ENCODE measurements around the gene UBAP2.
A peak's percentile ranks its signal among the peaks of the same experiment; 100 is the strongest.

The UBAP2 gene, protein sequence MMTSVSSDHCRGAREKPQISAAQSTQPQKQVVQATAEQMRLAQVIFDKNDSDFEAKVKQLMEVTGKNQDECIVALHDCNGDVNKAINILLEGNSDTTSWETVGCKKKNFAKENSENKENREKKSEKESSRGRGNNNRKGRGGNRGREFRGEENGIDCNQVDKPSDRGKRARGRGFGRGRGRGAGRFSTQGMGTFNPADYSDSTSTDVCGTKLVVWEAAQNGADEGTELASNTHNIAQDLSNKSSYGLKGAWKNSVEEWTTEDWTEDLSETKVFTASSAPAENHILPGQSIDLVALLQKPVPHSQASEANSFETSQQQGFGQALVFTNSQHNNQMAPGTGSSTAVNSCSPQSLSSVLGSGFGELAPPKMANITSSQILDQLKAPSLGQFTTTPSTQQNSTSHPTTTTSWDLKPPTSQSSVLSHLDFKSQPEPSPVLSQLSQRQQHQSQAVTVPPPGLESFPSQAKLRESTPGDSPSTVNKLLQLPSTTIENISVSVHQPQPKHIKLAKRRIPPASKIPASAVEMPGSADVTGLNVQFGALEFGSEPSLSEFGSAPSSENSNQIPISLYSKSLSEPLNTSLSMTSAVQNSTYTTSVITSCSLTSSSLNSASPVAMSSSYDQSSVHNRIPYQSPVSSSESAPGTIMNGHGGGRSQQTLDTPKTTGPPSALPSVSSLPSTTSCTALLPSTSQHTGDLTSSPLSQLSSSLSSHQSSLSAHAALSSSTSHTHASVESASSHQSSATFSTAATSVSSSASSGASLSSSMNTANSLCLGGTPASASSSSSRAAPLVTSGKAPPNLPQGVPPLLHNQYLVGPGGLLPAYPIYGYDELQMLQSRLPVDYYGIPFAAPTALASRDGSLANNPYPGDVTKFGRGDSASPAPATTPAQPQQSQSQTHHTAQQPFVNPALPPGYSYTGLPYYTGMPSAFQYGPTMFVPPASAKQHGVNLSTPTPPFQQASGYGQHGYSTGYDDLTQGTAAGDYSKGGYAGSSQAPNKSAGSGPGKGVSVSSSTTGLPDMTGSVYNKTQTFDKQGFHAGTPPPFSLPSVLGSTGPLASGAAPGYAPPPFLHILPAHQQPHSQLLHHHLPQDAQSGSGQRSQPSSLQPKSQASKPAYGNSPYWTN

DNA sequence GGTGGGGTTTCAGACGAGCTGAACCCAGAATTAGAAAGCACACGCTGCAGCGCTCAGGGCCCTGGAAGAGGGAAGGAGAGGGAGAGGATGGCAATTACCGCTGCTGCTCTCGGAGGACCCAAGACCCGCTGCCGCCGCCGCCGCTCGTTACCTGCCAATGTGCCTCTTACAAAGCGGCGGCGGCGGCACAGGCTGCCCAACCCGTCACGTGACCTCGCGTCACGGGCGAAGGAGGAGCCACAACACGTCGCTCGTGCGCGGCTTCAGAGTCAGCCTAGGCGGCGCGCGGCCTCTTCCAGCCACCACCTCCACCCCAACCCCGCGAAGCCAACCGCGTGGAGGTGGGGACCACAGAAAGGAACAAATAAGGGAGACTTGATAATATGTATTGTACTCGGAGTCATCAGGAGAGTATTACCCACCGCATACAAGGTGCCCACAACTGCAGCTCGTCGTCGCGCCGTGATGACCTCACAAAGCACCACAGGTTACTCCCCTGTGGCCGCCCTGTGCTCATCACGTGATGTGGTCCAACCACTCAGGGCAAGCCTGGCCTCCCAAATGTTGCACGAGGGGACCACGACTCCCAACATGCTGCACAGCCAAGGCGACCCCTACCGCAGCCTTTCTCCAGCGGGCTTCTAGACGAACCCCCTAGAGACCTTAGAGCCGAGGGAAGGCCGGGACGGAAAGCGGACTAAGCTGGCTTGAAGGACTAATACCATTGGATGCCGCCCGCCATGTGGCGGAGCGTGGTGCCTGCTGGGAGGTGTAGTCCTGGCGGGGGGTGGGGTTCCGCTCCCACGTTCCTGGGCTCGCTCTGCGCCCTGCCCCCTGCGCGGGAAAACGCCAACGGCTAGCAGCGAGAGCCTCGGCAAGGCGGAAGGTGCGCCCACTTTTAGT is at the start of gene UBAP2:
Gene UBAP2, minus strand, starts transcription at position 161 of the 903 bp plus-strand sequence. CDS start 31,739 bp downstream, outside the sequence.
- peak; percentile 91 to 96 (median 96) for DNase-seq (ENCODE audit: low read depth in 3 of 3)

DNA sequence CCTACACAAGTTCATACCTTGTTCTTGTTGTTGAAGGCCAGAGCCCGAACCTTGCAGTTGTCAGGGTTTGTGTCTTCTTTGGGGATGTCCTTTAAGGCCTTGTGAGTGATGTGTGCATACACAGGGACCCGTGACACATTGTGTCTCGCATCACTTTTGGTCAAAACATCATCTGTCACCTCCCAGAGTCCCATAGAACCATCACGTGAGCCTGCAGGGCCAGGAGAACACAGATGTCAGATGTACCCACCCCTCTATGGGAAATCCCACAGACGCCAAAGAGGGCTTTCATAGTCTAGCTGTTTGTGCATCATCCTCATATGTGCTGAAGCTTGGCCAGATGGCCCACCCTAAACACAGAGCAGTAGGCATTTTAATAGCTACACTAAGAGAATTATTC is 49.6 kb upstream of the UBAP2 start:
- no peak for DNase-seq (ENCODE audit: low read depth in 3 of 3)

DNA sequence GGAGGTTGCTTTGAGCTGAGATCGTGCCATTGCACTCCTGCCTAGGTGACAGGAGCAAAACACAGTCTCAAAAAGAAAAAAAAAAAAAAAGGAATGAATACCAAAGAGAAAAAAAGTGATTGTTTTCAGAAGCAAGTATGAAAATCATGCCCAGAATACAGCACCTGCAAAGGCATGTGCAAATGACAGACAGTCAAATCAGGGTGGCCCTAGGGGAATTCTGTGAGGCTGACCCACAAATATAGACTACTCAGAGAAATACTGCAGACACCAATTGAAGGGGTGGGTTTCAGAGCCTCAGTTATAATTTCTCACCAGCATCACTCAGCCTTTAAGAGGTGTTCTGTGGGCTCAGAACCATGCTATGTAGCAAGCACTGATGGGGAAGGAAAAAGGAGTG is 49.2 kb upstream of the UBAP2 start:
- no peak for DNase-seq (ENCODE audit: low read depth in 3 of 3)

DNA sequence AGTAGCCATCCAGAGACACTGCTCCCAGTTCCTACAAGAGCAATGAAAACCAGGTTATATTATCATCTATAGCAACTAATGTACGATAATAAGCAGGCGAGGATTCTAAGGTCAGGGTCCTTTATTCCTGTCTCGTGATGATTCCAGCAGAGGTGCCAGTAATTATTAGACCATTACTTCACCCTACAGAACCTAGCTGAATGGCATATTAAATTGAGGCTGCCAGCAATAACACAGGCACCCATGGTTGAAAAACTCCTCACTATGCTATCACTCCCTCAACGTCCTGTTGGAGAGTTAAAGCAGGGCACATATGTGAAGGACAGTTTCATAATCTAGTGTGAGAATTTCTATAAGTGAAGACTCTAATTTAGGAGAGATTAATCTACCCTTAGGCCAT is 48.1 kb upstream of the UBAP2 start:
- no peak for DNase-seq (ENCODE audit: low read depth in 3 of 3)

DNA sequence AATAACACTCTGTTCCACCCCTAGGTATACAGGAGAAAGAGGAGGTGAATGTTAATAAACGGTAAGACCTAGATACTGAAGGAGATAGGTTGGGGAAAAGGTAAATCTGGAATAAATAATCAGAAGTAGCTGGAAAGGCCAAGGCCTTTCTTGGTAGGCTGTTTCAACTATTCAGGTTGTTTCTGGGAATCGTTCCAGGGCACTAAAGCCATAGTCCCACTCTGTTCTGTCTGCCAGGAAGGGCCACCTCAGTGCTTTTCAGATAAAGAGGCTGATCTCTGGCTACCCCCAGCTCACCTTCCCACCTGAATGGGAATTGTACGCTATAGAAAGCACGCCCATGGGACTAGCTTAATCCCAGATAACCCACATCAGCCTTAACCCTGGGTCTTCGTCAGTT is 44.9 kb upstream of the UBAP2 start:
- DNase-seq (ENCODE audit: low read depth in 3 of 3), result no peak

DNA sequence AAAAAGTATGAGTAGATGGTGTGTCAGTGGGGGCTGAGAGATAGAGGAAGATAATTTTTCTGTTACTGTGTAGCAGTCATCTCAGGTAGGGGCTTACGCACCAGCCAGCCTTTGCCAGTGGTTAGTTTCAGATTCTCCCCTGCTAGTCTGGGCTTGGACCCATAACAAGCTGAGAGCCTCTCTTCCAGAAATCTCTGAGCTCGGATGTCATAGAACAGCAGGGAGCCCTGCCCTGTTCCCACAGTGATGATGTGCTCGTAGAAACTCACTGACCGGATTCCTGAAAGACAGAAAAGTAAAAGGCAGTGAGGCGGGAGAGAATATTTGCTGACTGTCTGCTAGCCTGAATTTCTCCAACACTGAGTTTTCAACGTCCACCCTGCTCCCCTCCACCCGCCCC is 40.6 kb upstream of the UBAP2 start:
- DNase-seq (ENCODE audit: low read depth in 3 of 3), result no peak

DNA sequence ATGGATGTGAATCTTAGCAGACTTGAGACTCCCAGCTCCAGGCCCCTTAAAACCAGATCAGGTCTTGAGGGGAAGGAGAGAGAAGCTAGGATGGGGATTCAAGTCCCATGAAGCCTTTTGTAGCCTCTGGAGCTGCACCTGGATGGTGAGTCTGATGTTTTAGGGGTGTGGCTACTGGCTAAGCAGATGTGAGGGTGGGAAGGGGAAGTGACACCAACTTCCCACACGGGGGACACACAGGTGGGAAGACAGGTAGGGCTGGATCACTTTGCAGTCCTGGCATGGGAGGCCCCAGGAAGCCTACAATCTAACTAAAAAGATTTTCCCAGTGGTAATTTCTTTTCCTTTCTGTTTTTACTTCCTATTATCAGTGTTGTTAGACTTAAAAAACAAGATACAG is 38.7 kb upstream of the UBAP2 start:
- no peak for DNase-seq (ENCODE audit: low read depth in 3 of 3)

DNA sequence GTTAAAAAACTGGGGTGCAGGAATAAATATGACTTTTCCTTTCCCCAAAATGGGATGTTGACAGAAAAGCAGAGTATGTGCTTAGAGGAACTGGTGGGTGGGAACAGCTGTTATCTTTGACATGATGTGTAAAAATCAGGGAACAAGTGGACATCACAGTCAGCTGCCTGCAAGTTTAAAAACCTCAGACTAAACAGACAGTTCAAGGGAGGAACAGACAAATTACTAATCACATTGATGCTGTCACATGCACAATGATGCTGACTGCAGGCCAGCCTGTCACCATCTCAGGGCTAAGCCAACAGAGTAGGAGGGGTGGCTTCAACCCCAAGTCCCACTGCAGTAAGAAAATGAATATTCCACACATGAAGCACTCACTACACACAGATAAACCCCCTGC is 38.2 kb upstream of the UBAP2 start:
- DNase-seq (ENCODE audit: low read depth in 3 of 3), result no peak

DNA sequence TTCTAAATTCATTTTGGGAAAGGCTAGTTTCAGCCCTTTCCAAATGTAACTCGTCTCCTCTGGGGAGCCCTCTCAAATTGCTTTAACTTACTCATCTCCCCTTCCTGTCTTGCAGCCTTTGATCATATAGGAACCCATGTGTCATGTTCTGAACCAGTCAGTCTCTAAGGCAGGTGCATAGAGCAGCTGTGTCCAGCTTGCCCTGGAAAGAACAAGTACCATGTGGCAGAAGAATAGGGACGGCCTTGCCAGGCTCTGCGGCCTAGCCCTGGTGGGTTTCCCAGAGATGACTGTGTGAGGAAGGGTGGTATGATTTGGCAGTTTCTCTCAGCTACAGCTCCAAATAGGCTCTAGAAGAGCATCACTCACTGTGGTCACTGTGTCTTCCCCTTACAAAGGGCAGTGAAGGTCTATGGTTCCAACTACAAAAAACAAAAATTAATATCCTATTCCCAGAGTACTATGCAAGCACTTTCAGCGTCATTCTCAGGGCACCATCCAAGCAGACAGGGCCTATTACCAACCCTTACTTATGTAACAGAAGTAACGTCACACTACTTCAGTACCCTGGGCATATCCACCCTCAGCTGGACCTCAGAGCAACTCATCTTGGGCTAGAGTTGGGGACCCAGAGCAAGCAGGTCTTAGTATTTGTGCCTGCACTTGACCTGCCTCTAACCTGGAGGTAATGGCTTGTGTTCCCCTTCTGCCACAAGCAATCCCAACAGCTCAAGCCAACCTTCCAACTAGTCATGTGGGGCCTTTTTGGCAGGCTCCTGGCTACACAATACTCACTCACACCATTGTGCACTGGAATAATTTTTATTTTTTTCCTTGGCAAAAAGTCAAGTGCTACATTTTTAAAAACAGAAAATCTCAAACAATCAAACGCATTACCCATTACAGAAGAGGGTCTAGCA is 37.2 kb upstream of the UBAP2 start:
- DNase-seq (ENCODE audit: low read depth in 3 of 3), result no peak

DNA sequence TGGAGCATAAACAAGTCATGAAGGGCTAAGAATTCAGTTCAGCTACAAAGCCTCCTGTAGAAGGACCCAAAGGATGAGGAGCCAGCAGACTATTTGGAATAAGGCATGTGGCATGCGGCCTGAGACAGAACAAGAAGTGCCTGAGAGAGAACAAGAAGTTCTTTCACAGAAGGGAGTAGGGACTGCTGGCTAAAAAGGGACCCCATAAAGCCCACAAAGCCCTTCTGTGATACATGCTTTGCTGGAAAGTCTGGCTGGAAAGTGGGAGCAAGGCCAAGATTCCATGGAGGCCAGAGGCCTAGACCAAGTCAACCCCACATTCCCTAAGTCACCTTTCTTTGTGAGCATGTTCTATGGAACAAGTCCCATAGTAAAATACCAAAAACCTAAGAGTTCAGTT is 35.9 kb upstream of the UBAP2 start:
- no peak for DNase-seq (ENCODE audit: low read depth in 3 of 3)

DNA sequence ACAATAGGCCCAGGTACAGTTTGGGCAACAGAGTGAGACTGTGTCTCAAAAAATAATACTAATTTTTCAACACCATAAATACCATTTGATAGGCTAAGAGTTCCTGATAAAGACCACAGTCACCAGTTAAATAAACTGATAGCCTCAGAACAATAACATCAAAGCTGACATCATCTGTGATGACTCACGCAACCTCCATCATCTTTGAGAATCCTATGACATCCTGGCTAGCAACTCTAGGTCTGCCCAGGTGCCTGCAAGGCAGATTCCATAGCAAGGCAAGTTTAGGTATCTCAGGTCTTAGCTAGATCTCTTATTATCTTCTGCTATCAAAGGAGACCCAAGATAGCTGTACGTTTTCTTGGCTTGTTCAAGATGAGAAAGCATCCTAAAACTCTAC is 30.5 kb upstream of the UBAP2 start:
- DNase-seq (ENCODE audit: low read depth in 3 of 3), result no peak

DNA sequence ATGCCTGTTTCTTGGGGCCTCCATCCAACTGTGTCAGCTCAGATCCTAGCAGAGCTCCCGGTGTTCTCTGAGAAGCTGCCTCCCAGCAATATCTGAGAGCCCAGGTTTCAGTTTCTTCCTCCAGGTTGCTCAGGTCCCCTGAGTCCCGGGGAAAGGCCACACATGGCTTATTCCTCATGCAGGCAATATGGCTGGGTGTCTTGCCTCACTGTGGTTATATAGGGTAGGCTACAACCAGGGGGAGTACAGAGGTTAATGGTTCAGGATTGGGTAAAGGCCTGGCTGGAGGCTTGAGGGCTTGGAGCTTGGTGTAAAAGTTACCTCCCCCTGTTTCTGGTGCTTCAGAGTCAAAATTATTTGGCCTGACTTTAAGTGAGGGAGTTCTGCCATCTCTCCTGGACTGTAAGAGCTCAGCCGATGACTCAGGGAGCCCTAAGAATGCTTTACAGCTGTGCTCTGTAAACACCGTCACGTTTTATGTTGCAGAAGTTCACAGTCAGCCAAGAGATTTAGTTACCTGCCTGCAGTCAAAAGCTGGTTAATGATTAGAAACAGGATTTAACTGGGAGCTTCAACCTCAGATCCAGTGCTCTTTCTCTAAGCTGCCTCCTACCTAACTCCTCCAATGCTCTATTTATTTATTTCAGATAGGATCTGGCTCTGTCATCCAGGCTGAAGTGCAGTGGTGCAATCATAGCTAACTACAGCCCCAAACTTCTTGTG is 24.3 kb upstream of the UBAP2 start:
- DNase-seq (ENCODE audit: low read depth in 3 of 3), result no peak

DNA sequence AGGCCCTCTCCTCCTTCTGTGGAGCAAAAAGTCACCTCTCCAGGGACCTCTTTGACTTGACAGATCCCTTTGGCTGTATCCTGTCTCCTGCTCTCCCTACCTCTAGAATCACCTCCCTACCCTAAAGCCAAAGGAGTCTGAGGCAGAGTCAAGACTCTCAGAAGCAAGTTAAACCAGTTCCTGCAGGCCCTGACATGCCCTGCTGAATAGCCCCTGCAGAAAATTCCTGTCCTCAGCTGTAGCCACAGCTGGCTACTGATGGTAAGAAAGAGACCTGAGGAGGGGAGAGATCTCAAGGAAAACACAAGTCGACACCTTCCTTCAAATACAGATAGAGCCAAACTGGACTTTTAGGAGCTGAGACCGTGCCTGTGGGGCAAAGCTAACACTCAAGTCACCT is 23.7 kb upstream of the UBAP2 start:
- DNase-seq (ENCODE audit: low read depth in 3 of 3), result no peak

DNA sequence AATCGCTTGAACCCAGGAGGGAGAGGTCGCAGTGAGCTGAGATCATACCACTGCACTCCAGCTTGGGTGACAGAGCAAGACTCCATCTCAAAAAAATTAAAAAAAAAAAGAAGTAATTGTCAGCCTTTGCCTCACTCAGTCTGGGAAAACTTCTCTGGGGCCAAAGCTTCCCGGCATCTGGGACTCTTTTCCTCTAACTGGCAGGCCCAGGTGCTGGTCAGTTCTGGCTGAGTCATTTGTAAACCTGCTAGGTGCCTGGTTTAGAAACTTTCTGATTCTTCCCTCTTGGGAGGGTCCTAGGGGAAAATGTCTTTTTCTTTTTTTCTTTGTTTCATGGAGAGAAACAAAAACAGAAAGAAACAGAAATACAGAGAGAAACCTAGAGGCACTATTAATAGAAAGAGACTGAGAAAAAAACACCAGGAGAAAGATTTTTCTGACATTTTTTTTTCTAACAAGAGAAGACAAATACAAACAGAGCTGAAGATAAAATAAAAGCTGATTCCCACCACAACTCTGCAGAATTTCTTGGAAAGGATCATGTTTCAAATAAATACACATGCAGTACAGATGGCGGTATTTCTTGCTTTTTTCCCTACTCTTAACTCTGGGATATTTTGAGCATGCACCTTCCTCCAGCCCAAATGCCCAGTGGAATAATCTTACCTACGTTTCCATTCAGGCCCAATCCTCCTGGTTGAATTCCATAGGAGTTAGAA is 22.1 kb upstream of the UBAP2 start:
- no peak for DNase-seq (ENCODE audit: low read depth in 3 of 3)

DNA sequence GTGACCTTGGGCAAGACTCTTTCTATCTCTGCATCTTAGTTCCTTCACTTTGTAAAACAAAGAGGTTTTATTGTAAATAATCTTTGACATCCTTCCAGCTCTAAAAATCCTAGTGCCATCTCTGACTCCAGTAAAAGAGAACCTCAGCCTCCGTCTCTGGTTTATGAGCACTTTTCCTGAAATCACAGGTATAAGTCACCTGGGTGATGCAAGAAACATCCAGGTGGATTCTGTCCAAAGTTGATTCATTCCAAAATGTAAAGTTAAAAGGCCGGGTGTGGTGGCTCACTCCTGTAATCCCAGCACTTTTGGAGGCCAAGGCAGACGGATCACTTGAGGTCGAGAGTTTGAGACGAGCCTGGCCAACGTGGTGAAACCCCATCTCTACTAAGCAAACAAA is 21.1 kb upstream of the UBAP2 start:
- DNase-seq (ENCODE audit: low read depth in 3 of 3), result no peak

DNA sequence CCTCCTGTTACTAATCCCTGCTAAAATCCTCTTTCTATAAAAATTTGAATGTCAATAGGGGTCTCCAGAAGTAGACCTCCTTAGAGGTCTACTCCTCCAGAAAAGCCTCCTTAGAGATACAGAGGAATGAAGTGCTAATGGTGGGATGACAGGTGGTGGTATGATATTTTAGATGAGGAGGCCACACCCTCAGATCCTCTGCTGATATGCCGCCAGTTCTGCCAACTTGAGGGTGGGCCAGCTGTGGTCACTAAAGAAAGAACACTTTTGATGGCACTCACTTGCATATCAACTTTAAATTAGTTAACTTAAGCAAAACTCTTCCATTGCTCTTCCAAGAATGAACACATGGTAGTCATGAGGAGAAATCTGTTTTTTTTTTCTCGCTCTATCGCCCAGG is 16.9 kb upstream of the UBAP2 start:
- DNase-seq (ENCODE audit: low read depth in 3 of 3), result no peak

DNA sequence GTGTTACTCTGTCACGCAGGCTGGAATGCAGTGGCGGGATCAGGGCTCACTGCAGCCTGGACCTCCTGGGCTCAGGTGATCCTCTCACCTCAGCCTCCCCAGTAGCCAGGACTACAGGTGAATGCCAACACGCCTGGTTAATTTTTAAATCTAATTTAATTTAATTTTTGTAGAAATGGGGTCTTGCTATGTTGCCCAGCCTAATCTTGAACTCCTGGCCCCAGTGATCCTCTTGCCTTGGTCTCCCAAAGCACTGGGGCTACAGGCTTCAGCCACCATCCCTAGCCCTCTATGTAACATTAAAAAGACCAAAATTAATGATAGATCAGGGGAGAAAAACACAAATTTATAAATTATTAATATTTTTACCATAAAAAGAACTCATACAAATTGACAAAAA is 11.3 kb upstream of the UBAP2 start:
- DNase-seq (ENCODE audit: low read depth in 3 of 3), result no peak

DNA sequence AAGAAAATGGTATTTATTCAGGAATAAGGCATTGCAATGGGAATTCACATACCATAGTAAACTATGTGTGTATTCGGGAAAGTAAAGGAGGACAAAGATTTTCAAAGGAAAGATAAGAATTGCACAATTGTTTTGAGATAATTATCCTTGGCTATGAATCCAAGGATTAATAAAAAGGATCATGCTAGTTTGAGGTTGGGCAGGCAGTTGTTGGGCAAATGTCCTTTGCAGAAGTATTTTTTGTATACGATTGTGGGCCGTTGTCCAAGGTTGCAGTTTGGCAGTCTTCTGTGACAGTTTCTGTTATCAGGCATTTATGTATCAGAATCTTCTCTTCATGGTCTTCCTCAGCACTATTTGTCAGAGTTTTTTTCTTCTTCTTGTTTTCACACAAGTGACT is 10.6 kb upstream of the UBAP2 start:
- DNase-seq (ENCODE audit: low read depth in 3 of 3), result no peak

Measured in stimulated activated CD4-positive, alpha-beta T cell treated with anti-CD3 and anti-CD28 coated beads, TNF-alpha, amount 100 ng/mL, for 24 hours (primary cell).